Measurements from ENCODE around the gene TEX2. TPM values are rescaled to one million over a fixed set of nuclear protein-coding genes. Genes with fewer than 3 reads are reported as not detected.

TEX2 gene
- total RNA-seq, 1 donor from 2014 or later = 58.0 TPM

- peaks cover 71% of the 10 kb centered on the region for H3K4me1 ChIP-seq
Observed at GRCh38 chr17:64259922-64260321, 3.1 kb downstream of the TEX2 start.

GRCh38 chr17:64259426-64259825, 3.6 kb downstream of the TEX2 start:
- H3K4me3 ChIP-seq = no peak overlapping the region
- H3K36me3 ChIP-seq = no peaks in the 10 kb centered on the region
- H3K4me1 ChIP-seq = peaks cover 73% of the 10 kb centered on the region
- H3K9me3 ChIP-seq (replicated peaks) = no peaks in the 10 kb centered on the region
- intact Hi-C loops (cut with micrococcal nuclease) = no loop called here
- no peak for DNase-seq
- H3K27me3 ChIP-seq (ENCODE audit: low read depth) = no peaks in the 10 kb centered on the region
- H3K27ac ChIP-seq (replicated peaks) = no peak overlapping the region
- no peak for TF ChIP-seq CTCF (IDR thresholded peaks at IDR 0.05; ENCODE audit: borderline replicate concordance)

More at GRCh38 chr17:64259922-64260321, 3.1 kb downstream of the TEX2 start:
- Histone ChIP-seq H3K27me3 (ENCODE audit: low read depth) (no peaks in the 10 kb centered on the region), H3K27ac (replicated peaks) (no peak overlapping the region), H3K4me3 (no peak overlapping the region), H3K9me3 (replicated peaks) (no peaks in the 10 kb centered on the region), H3K36me3 (no peaks in the 10 kb centered on the region)
- no peak for TF ChIP-seq CTCF (IDR thresholded peaks at IDR 0.05; ENCODE audit: borderline replicate concordance)
- intact Hi-C loops (cut with micrococcal nuclease) = loop anchor here (5.0 kb wide), 1 partner anchor 113 kb away; no protein-coding TSS in a partner anchor
- no peak for DNase-seq

- TF ChIP-seq CTCF (IDR thresholded peaks at IDR 0.05; ENCODE audit: borderline replicate concordance) = no peak
- no peak overlapping the region for H3K27ac ChIP-seq (replicated peaks)
- H3K36me3 ChIP-seq = no peaks in the 10 kb centered on the region
- H3K9me3 ChIP-seq (replicated peaks) = no peaks in the 10 kb centered on the region
- DNase-seq = no peak
- intact Hi-C loops (cut with micrococcal nuclease) = no loop called here
- H3K4me3 ChIP-seq = no peak overlapping the region
- no peaks in the 10 kb centered on the region for H3K27me3 ChIP-seq (ENCODE audit: low read depth)
- peaks cover 74% of the 10 kb centered on the region for H3K4me1 ChIP-seq
Observed at GRCh38 chr17:64256913-64257807, 5.9 kb downstream of the TEX2 start.

- H3K27me3 ChIP-seq (ENCODE audit: low read depth) = no peaks in the 10 kb centered on the region
- H3K27ac ChIP-seq (replicated peaks) = no peak overlapping the region
- H3K4me1 ChIP-seq = peaks cover 71% of the 10 kb centered on the region
- intact Hi-C loops (cut with micrococcal nuclease) = no loop called here
- DNase-seq = no peak
- H3K4me3 ChIP-seq = no peak overlapping the region
- H3K36me3 ChIP-seq = no peaks in the 10 kb centered on the region
- no peaks in the 10 kb centered on the region for H3K9me3 ChIP-seq (replicated peaks)
- TF ChIP-seq CTCF (IDR thresholded peaks at IDR 0.05; ENCODE audit: borderline replicate concordance) = no peak
Observed at GRCh38 chr17:64255764-64256163, 7.3 kb downstream of the TEX2 start.

- intact Hi-C loops (cut with micrococcal nuclease) = no loop called here
- Histone ChIP-seq H3K9me3 (replicated peaks) (no peaks in the 10 kb centered on the region), H3K27me3 (ENCODE audit: low read depth) (no peaks in the 10 kb centered on the region), H3K36me3 (no peaks in the 10 kb centered on the region), H3K4me3 (no peak overlapping the region), H3K27ac (replicated peaks) (no peak overlapping the region), H3K4me1 (peaks cover 71% of the 10 kb centered on the region)
- no peak for DNase-seq
- TF ChIP-seq CTCF (IDR thresholded peaks at IDR 0.05; ENCODE audit: borderline replicate concordance) = no peak
Observed at GRCh38 chr17:64254755-64255154, 8.3 kb downstream of the TEX2 start.
